Endometrial microvascular endothelial cells (primary cell): Measurements from ENCODE around the gene ANO7. TPM values are rescaled to one million over a fixed set of nuclear protein-coding genes. Genes with fewer than 3 reads are reported as not detected.

Experiments used
- in situ Hi-C: cut with HindIII; loops from 2 replicates; pipeline ENCODE4 v1.10.0; 2017; ENCODE audit warnings: low sequenced_read_pairs, low pct_unique_long_range_greater_than_20kb; ENCODE audit errors: inconsistent ontology term
- total RNA-seq: library from RNA; depleted of rRNA; stranded (reverse); fragments of >200 nt; gene quantifications from one replicate; pipeline ENCODE4 v1.2.3, GENCODE V29; 2015; ENCODE audit errors: inconsistent ontology term

ANO7 gene
- 0.19 TPM for total RNA-seq

GRCh38 chr2:241188361-241189092, at the start of gene ANO7:
ANO7 (plus strand) TSS chr2:241188677; CDS start chr2:241190064, 1,387 bp downstream.
- in situ Hi-C loops: no loop called here

- in situ Hi-C loops: no loop called here
These were observed 48.7 kb upstream of the ANO7 start for GRCh38 chr2:241139531-241140444.

GRCh38 chr2:241140445-241140840, 48.0 kb upstream of the ANO7 start:
- in situ Hi-C loops: no loop called here

- in situ Hi-C loops: no loop called here
These were observed 47.2 kb upstream of the ANO7 start for GRCh38 chr2:241141214-241141770.

- in situ Hi-C loops: no loop called here
These were observed 46.4 kb upstream of the ANO7 start for GRCh38 chr2:241142063-241142462.

- in situ Hi-C loops: no loop called here
These were observed 45.9 kb upstream of the ANO7 start for GRCh38 chr2:241142593-241142992.

- in situ Hi-C loops: no loop called here
These were observed 42.2 kb upstream of the ANO7 start for GRCh38 chr2:241146286-241146685.

- in situ Hi-C loops: no loop called here
These were observed 41.1 kb upstream of the ANO7 start for GRCh38 chr2:241147336-241147735.

GRCh38 chr2:241148239-241148638, 40.2 kb upstream of the ANO7 start:
- in situ Hi-C loops: no loop called here

- in situ Hi-C loops: no loop called here
These were observed 39.4 kb upstream of the ANO7 start, which contains the start of gene PASK for GRCh38 chr2:241148891-241149674. PASK (minus strand) TSS chr2:241149472; CDS start chr2:241143032, 6,440 bp downstream.

- in situ Hi-C loops: no loop called here
These were observed 38.9 kb upstream of the ANO7 start for GRCh38 chr2:241149675-241149924.

GRCh38 chr2:241149925-241150659, 38.4 kb upstream of the ANO7 start, which contains the start of gene PPP1R7:
PPP1R7 (plus strand) TSS chr2:241150467; CDS start chr2:241150496, 29 bp downstream.
- in situ Hi-C loops: no loop called here

- in situ Hi-C loops: no loop called here
These were observed 37.6 kb upstream of the ANO7 start for GRCh38 chr2:241150660-241151530.

GRCh38 chr2:241151934-241152660, 36.4 kb upstream of the ANO7 start:
- in situ Hi-C loops: no loop called here

- in situ Hi-C loops: no loop called here
These were observed 34.9 kb upstream of the ANO7 start for GRCh38 chr2:241153616-241154015.

GRCh38 chr2:241154915-241155314, 33.6 kb upstream of the ANO7 start:
- in situ Hi-C loops: no loop called here

GRCh38 chr2:241155936-241156335, 32.5 kb upstream of the ANO7 start:
- in situ Hi-C loops: no loop called here
